HG02588 (cell line): Measurements from ENCODE around the gene C10orf143.
A peak's percentile ranks its signal among the peaks of the same experiment; 100 is the strongest.
"Not testable (repeated sequence)": the region's sequence is repeated elsewhere in the genome, so short reads cannot be mapped to it uniquely, and the experiment has no call there.

Experiments
- ATAC-seq: cut with Tn5 transposase; IDR thresholded peaks from one replicate; pipeline ENCODE4 v1.9.1; 2021; ENCODE audit warnings: mild to moderate bottlenecking, moderate library complexity; ENCODE audit not compliant: unreplicated experiment

The C10orf143 gene

GRCh38 chr10:130110246-130111112, at the start of gene C10orf143:
TSS of gene C10orf143 (minus strand) at chr10:130110830. CDS start at chr10:130110772, 58 bp downstream.
- peak; percentile 84 for ATAC-seq

- no peak for ATAC-seq
Observed at GRCh38 chr10:130159192-130159794, 48.7 kb upstream of the C10orf143 start.

GRCh38 chr10:130146042-130146441, 35.4 kb upstream of the C10orf143 start:
- ATAC-seq: no peak

- peak; percentile 86 for ATAC-seq
Observed at GRCh38 chr10:130141878-130142277, 31.2 kb upstream of the C10orf143 start.

- ATAC-seq: no peak
Observed at GRCh38 chr10:130141460-130141859, 30.8 kb upstream of the C10orf143 start.

GRCh38 chr10:130141038-130141437, 30.4 kb upstream of the C10orf143 start:
- no peak for ATAC-seq

- ATAC-seq: no peak
Observed at GRCh38 chr10:130140425-130140824, 29.8 kb upstream of the C10orf143 start.

GRCh38 chr10:130138479-130138866, 27.8 kb upstream of the C10orf143 start:
- ATAC-seq: no peak

GRCh38 chr10:130137659-130138478, 27.2 kb upstream of the C10orf143 start:
- no peak for ATAC-seq

GRCh38 chr10:130137090-130137448, 26.4 kb upstream of the C10orf143 start:
- no peak for ATAC-seq

GRCh38 chr10:130136226-130137089, 25.8 kb upstream of the C10orf143 start, which contains the start of gene GLRX3:
TSS of gene GLRX3 (plus strand) at chr10:130136391. CDS start at chr10:130136421, 30 bp downstream.
- ATAC-seq: peak; percentile 87

- no peak for ATAC-seq
Observed at GRCh38 chr10:130135676-130136225, 25.1 kb upstream of the C10orf143 start.

- ATAC-seq: no peak
Observed at GRCh38 chr10:130128922-130129321, 18.3 kb upstream of the C10orf143 start.

- ATAC-seq: no peak
Observed at GRCh38 chr10:130128062-130128781, 17.6 kb upstream of the C10orf143 start.

GRCh38 chr10:130127364-130128061, 16.9 kb upstream of the C10orf143 start:
- peak; percentile 91 for ATAC-seq

- no peak for ATAC-seq
Observed at GRCh38 chr10:130121486-130122079, 11.0 kb upstream of the C10orf143 start.

GRCh38 chr10:130117535-130117934, 6.9 kb upstream of the C10orf143 start:
- ATAC-seq: not testable (repeated sequence)

GRCh38 chr10:130116942-130117341, 6.3 kb upstream of the C10orf143 start:
- not testable (repeated sequence) for ATAC-seq
